BE2C (cell line): Measurements from ENCODE around the gene SOX6.

Source experiments
- DNase-seq: peaks from one replicate; pipeline ENCODE4 v3.0.0-alpha.2; 2020
- H3K27me3 ChIP-seq: fragments of 250-450 bp; sonication (Bioruptor Pico); 2 replicates; pipeline ENCODE4 v1.5.1; 2020; ENCODE audit warnings: mild to moderate bottlenecking
- H3K36me3 ChIP-seq: fragments of 250-450 bp; sonication (Bioruptor Pico); 2 replicates; pipeline ENCODE4 v1.5.1; 2020; ENCODE audit warnings: mild to moderate bottlenecking
- H3K4me1 ChIP-seq: fragments of 250-450 bp; sonication (Bioruptor Pico); 2 replicates; pipeline ENCODE4 v1.5.1; 2020
- H3K4me3 ChIP-seq: 2 replicates; pipeline ENCODE4 v1.5.1; 2011; ENCODE audit warnings: low read depth, low read length
- H3K9me3 ChIP-seq: fragments of 250-450 bp; sonication (Bioruptor Pico); 2 replicates; pipeline ENCODE4 v1.5.1; 2020
- TF ChIP-seq, protein P1 (sequence below): IDR thresholded peaks from 2 replicates; pipeline ENCODE4 v1.5.1; 2012; ENCODE audit warnings: mild to moderate bottlenecking, low read depth, low read length

Gene SOX6

DNA sequence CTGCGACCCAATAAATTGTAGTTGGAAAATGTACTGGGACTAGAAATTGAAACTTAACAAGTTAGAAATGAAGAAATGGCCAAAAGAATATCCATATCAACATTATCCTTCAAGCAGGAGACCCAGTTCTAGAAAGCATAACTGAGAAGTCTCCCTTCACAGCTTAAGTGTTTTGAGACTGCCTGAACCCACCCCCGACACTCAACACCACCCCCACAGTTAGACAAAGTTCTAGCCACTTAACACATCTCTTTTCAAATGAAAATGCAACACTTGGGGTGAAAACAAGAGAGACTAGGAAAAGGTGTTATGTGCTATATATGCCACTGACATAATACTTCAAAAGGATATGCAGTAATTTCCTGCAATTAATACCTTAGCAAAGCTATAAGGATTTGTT lies 184.5 kb downstream of the SOX6 start:
- no peaks in the 10 kb centered on the region for H3K9me3 ChIP-seq
- H3K36me3 ChIP-seq = no peaks in the 10 kb centered on the region
- no peaks in the 10 kb centered on the region for H3K27me3 ChIP-seq
- H3K4me3 ChIP-seq = no peak overlapping the region
- TF ChIP-seq, protein P1, sequence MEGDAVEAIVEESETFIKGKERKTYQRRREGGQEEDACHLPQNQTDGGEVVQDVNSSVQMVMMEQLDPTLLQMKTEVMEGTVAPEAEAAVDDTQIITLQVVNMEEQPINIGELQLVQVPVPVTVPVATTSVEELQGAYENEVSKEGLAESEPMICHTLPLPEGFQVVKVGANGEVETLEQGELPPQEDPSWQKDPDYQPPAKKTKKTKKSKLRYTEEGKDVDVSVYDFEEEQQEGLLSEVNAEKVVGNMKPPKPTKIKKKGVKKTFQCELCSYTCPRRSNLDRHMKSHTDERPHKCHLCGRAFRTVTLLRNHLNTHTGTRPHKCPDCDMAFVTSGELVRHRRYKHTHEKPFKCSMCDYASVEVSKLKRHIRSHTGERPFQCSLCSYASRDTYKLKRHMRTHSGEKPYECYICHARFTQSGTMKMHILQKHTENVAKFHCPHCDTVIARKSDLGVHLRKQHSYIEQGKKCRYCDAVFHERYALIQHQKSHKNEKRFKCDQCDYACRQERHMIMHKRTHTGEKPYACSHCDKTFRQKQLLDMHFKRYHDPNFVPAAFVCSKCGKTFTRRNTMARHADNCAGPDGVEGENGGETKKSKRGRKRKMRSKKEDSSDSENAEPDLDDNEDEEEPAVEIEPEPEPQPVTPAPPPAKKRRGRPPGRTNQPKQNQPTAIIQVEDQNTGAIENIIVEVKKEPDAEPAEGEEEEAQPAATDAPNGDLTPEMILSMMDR = no peak
- no peaks in the 10 kb centered on the region for H3K4me1 ChIP-seq
- DNase-seq = no peak

DNA sequence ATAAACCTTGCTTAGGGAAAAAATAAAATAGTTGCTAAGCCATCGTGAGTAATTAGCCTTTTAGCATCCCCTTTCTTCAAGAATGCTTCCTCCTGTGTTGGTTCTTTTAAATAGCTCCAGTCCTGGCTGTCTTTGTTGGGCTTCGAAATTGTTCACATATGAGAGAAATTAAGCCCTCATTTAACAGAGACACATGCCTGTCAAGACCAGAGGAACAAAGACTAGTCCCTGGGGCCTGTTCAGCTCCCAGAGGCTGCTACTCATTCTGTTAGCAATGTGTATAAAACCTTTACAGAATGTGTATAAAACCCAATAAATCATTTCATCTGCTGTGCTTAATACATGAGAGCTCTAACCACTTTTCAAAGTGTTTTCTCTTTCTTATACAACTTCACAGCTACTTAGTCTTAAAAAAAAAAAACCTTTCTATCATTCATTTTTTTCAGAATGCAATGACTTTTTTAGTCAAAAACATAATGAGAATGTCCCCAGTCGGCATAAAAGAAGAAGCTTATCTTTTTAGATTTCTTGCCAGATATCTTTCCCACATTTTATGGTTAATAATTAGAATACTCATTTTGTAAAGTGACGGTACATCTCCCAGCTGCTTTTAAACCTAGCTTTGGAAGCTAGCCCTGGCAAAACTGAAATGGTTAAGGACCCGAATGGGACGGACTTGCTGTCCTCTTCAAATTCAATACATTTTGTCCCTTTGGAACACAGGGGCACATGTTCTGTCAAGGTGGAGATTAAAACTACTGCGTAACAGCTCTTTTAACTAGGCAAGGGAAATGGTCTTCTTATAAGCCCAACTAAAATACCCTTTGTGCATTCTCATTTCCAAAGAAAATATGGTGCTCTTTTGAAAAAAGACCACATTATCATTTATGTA lies 186.1 kb downstream of the SOX6 start:
- Histone ChIP-seq H3K27me3 (no peaks in the 10 kb centered on the region), H3K4me3 (no peak overlapping the region), H3K9me3 (no peaks in the 10 kb centered on the region), H3K4me1 (no peaks in the 10 kb centered on the region), H3K36me3 (no peaks in the 10 kb centered on the region)
- DNase-seq = peak; percentile 6
- TF ChIP-seq, protein P1 = no peak

DNA sequence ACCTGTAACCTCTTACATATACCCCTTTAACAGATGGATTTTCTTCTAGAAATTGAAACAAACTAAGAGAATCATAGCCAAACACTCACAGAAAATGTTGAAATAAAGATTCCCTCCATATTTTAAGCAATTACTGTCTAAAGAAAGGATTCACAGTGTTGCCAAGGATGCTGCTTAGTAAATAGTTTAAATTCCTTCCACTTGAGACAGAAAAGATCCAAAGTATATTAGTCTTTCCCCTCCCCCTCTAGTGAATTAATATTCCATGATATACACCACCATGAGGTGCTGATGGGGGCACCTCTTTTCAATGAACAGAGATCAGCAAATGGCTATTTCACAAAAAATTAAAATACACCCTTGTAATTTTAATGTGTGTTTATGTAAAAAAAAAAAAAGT lies 186.8 kb downstream of the SOX6 start:
- no peak for DNase-seq
- no peaks in the 10 kb centered on the region for H3K36me3 ChIP-seq
- no peak overlapping the region for H3K4me3 ChIP-seq
- no peaks in the 10 kb centered on the region for H3K4me1 ChIP-seq
- TF ChIP-seq, protein P1 = no peak
- no peaks in the 10 kb centered on the region for H3K9me3 ChIP-seq
- no peaks in the 10 kb centered on the region for H3K27me3 ChIP-seq

DNA sequence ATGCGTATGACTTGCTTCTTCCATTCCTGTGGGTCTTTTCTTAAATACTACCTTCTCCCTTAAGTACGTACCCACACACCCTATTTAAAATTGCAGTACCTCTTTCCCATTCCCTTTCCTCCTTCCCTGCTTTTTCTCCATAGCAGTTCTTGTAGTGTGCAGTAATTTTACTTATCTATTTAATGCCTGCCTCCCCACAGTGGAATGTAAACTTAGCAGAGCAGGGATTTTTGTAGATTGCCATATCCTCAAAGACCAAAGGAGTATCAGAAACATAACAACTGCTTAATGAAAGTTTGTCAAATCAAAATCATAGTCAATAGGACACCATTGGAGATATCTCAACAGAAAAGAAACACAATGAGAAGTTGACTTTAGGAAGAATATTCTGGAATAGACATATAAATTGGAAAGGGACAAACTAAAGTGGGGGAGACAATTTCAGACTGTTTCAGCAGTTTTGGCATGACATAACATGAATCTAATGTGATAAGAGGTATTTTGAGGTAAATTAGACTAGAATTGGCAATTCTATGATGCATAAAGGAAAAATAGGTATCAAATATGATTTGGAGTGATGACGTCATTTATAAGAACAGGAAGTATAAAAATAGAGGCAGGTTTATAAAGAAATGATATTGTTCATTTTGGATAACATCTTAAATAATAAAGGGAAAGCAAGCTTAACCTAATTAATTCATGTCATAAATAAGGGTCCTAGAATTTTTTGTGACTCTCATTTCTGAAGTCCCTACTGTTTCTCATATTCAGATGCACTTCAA lies 188.4 kb downstream of the SOX6 start:
- no peaks in the 10 kb centered on the region for H3K4me1 ChIP-seq

DNA sequence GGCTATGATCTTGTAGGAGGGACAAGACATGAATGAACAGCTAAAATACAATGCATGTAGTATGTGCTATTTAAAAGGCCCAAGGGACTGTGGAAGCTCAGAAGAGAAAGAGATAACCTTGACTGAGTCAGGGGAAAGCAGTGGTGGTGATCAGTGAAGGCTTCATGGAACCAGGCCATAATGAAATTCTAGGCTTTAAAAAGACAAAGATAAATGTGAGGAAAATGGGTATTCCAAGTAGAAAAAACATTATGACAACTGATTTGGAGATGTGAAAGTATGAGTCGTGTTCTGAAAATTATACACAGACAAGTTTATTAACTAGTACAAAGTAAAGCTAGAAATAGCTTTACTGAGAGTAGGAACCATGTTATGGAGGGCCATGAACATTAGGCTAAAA lies 189.8 kb downstream of the SOX6 start:
- Histone ChIP-seq H3K4me3 (no peak overlapping the region), H3K36me3 (no peaks in the 10 kb centered on the region), H3K4me1 (no peaks in the 10 kb centered on the region), H3K27me3 (no peaks in the 10 kb centered on the region), H3K9me3 (no peaks in the 10 kb centered on the region)
- TF ChIP-seq, protein P1 = no peak
- no peak for DNase-seq

More for the DNA sequence above, 188.4 kb downstream of the SOX6 start:
- Histone ChIP-seq H3K36me3 (no peaks in the 10 kb centered on the region), H3K27me3 (no peaks in the 10 kb centered on the region), H3K9me3 (no peaks in the 10 kb centered on the region), H3K4me3 (no peak overlapping the region)
- TF ChIP-seq, protein P1 = no peak
- no peak for DNase-seq
